GM10266 (cell line): Measurements from ENCODE around the gene NR2C2.
A peak's percentile ranks its signal among the peaks of the same experiment; 100 is the strongest.

ENCODE experiments used
- DNase-seq: peaks from one replicate; pipeline ENCODE4 v3.0.0; 2012; ENCODE audit errors: extremely low spot score
- CTCF ChIP-seq: IDR thresholded peaks from 2 replicates; pipeline ENCODE4 v1.5.1; 2012; ENCODE audit warnings: mild to moderate bottlenecking, low read depth; ENCODE audit not compliant: control insufficient read depth, insufficient read depth; ENCODE audit errors: missing control alignments

Gene NR2C2

GRCh38 chr3:14923476-14923875 lies 23.9 kb upstream of the NR2C2 start:
- DNase-seq, result no peak
- no peak for TF ChIP-seq CTCF

GRCh38 chr3:14925729-14926591 lies 21.4 kb upstream of the NR2C2 start:
- TF ChIP-seq CTCF, result peak; percentile 54
- DNase-seq, result peak; percentile 52

GRCh38 chr3:14926592-14926991 lies 20.8 kb upstream of the NR2C2 start:
- no peak for TF ChIP-seq CTCF
- no peak for DNase-seq

GRCh38 chr3:14927308-14927707 lies 20.1 kb upstream of the NR2C2 start:
- no peak for DNase-seq
- no peak for TF ChIP-seq CTCF

- TF ChIP-seq CTCF, result no peak
- no peak for DNase-seq
Observed at GRCh38 chr3:14929310-14930074, 17.9 kb upstream of the NR2C2 start.

GRCh38 chr3:14933820-14934425 lies 13.5 kb upstream of the NR2C2 start:
- DNase-seq, result no peak
- no peak for TF ChIP-seq CTCF
